Upper lobe of left lung (tissue), 4 donors: ENCODE measurements around the gene SLC28A1.

Source experiments
- CTCF ChIP-seq, 6 experiments: fragments of 450-650 bp in 4 of 6; fragments of 200-600 bp in 2 of 6; sonication (generic) in 2 of 6; IDR thresholded peaks; one replicate each; pipeline ENCODE4 v1.5.1; 2016 to 2019; ENCODE audit warnings: antibody characterized with exemption in 6 of 6
- POLR2A ChIP-seq, 4 donors: fragments of 450-650 bp; IDR thresholded peaks; one replicate each; pipeline ENCODE4 v1.5.1; 2016 to 2017; ENCODE audit warnings: antibody characterized with exemption in 4 of 4, mild to moderate bottlenecking in 2 of 4

GRCh38 chr15:84869510-84869909, 15.0 kb upstream of the SLC28A1 start:
- TF ChIP-seq CTCF (IDR thresholded peaks at IDR 0.05) (no peak), POLR2A (IDR thresholded peaks at IDR 0.05) (no peak)
